MCF 10A (cell line): ENCODE results near the gene B4GALT2. TPM values are rescaled to one million over a fixed set of nuclear protein-coding genes. Genes with fewer than 3 reads are reported as not detected.

Source experiments
- BruUV-seq: library from RNA; stranded (reverse); fragments of 400-500 nt; replicated peaks from 2 replicates; lab custom pipeline; 2021; lab: Mats Ljungman, UMichigan
- CTCF ChIA-PET: fragments of 300-600 bp; sonication (Branson Sonifier 250); formaldehyde crosslinking; extraction: SDS; loops from one replicate; lab custom pipeline; 2021; ENCODE audit warnings: antibody characterized with exemption, inconsistent platforms; lab: Yijun Ruan, JAX
- POLR2A ChIA-PET: fragments of 300-600, 350-650 bp; sonication (Branson Sonifier 250); formaldehyde crosslinking; extraction: SDS; loops from one replicate; lab custom pipeline; 2020; ENCODE audit warnings: antibody characterized with exemption, inconsistent platforms; lab: Yijun Ruan, JAX
- DNase-seq: peaks from one replicate; pipeline ENCODE4 v3.0.0-alpha.2; 2018; ENCODE audit not compliant: unreplicated experiment
- H3K27ac Mint-ChIP-seq: one replicate; pipeline ENCODE4 v1.8.0; 2022; ENCODE audit warnings: mild to moderate bottlenecking, low read depth, mixed read lengths; ENCODE audit not compliant: unreplicated experiment
- H3K27me3 Mint-ChIP-seq: one replicate; pipeline ENCODE4 v1.8.0; 2022; ENCODE audit warnings: mixed read lengths; ENCODE audit not compliant: insufficient read depth, unreplicated experiment
- H3K36me3 Mint-ChIP-seq: one replicate; pipeline ENCODE4 v1.8.0; 2022; ENCODE audit warnings: mild to moderate bottlenecking, moderate library complexity, mixed read lengths; ENCODE audit not compliant: insufficient read depth, unreplicated experiment
- H3K4me1 Mint-ChIP-seq: one replicate; pipeline ENCODE4 v1.8.0; 2022; ENCODE audit warnings: mixed read lengths; ENCODE audit not compliant: insufficient read depth, unreplicated experiment
- H3K4me3 Mint-ChIP-seq: one replicate; pipeline ENCODE4 v1.8.0; 2022; ENCODE audit warnings: mild to moderate bottlenecking, moderate library complexity, mixed read lengths; ENCODE audit not compliant: unreplicated experiment
- H3K9me3 Mint-ChIP-seq: one replicate; pipeline ENCODE4 v1.8.0; 2022; ENCODE audit warnings: mixed read lengths; ENCODE audit not compliant: unreplicated experiment
- intact Hi-C: fragments of 100-400 bp; cut with micrococcal nuclease; formaldehyde crosslinking; loops from 2 replicates; pipeline ENCODE4 v1.14.1; 2022
- total RNA-seq: library from RNA; stranded (reverse); gene quantifications from 2 replicates; pipeline ENCODE4 v1.2.3, GENCODE V29; 2022
- TF ChIP-seq, protein P1 (sequence below): fragments of 200-600 bp; IDR thresholded peaks from one replicate; pipeline ENCODE4 v1.8.0; 2022; ENCODE audit warnings: antibody characterized with exemption, mild to moderate bottlenecking; ENCODE audit not compliant: unreplicated experiment

The B4GALT2 gene
- total RNA-seq, 1 experiment from 2014 or later, result 68.4 TPM

- TF ChIP-seq, protein P1, sequence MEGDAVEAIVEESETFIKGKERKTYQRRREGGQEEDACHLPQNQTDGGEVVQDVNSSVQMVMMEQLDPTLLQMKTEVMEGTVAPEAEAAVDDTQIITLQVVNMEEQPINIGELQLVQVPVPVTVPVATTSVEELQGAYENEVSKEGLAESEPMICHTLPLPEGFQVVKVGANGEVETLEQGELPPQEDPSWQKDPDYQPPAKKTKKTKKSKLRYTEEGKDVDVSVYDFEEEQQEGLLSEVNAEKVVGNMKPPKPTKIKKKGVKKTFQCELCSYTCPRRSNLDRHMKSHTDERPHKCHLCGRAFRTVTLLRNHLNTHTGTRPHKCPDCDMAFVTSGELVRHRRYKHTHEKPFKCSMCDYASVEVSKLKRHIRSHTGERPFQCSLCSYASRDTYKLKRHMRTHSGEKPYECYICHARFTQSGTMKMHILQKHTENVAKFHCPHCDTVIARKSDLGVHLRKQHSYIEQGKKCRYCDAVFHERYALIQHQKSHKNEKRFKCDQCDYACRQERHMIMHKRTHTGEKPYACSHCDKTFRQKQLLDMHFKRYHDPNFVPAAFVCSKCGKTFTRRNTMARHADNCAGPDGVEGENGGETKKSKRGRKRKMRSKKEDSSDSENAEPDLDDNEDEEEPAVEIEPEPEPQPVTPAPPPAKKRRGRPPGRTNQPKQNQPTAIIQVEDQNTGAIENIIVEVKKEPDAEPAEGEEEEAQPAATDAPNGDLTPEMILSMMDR, result no peak
- Mint-ChIP-seq H3K27ac (peak overlapping the region; percentile 92), H3K4me3 (peak overlapping the region; percentile 89), H3K27me3 (no peaks in the 10 kb centered on the region), H3K9me3 (no peaks in the 10 kb centered on the region), H3K4me1 (no peaks in the 10 kb centered on the region), H3K36me3 (peaks cover 23% of the 10 kb centered on the region)
- ChIA-PET POLR2A (interaction anchor here (0.7 to 5.0 kb wide), 5 partner anchors 11 to 553 kb away, joined by 3 to 30 read pairs (median 3); partner anchors contain the start of gene ATP6V0B), CTCF (interaction anchor here (1.3 to 2.6 kb wide), 6 partner anchors 15 to 227 kb away, joined by 3 to 13 read pairs (median 6); partner anchors contain the start of gene ATP6V0B)
- no peak for DNase-seq
- intact Hi-C loops, result no loop called here
- BruUV-seq, result TSS peak; percentile 25
These were observed 11.5 kb downstream of the B4GALT2 start for GRCh38 chr1:43990271-43991199.

DNA sequence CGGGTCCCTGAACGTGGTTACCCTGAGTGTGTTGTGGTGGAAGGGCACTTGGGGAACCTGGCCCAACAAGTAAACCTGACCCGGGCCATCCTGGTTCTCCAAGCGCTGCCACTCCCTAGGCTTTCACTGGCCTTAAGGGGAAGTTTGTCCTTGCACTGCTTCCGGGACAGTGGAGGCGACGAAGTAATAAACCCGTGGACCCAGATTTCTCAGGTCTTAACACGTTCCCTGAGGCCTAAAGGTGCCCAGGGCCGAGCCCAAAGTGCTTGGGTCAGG is 12.1 kb downstream of the B4GALT2 start:
- intact Hi-C loops, result no loop called here
- TF ChIP-seq, protein P1, result no peak
- CTCF ChIA-PET, result interaction anchor here (1.3 to 2.6 kb wide), 5 partner anchors 16 to 228 kb away, joined by 3 to 13 read pairs (median 5); partner anchors contain the start of gene ATP6V0B
- BruUV-seq, result no TSS peak
- POLR2A ChIA-PET, result interaction anchor here (0.7 to 5.0 kb wide), 3 partner anchors 16 to 553 kb away, joined by 3 to 30 read pairs (median 4); partner anchors contain the start of gene ATP6V0B
- H3K36me3 Mint-ChIP-seq, result peaks cover 17% of the 10 kb centered on the region
- no peak for DNase-seq
- H3K27me3 Mint-ChIP-seq, result no peaks in the 10 kb centered on the region
- H3K27ac Mint-ChIP-seq, result peak overlapping the region; percentile 92
- peak overlapping the region; percentile 89 for H3K4me3 Mint-ChIP-seq
- no peaks in the 10 kb centered on the region for H3K4me1 Mint-ChIP-seq
- no peaks in the 10 kb centered on the region for H3K9me3 Mint-ChIP-seq

- Mint-ChIP-seq H3K36me3 (peaks cover 17% of the 10 kb centered on the region), H3K4me3 (peak within 1 kb of the TSS; percentile 89), H3K9me3 (no peaks in the 10 kb centered on the region), H3K4me1 (no peaks in the 10 kb centered on the region), H3K27ac (peak within 1 kb of the TSS; percentile 92), H3K27me3 (no peaks in the 10 kb centered on the region)
- peak; percentile 86 for DNase-seq
- ChIA-PET CTCF (interaction anchor here (0.6 to 5.0 kb wide), 6 partner anchors 14 to 972 kb away, joined by 3 to 36 read pairs (median 4); no protein-coding TSS in a partner anchor), POLR2A (interaction anchor here (0.6 to 5.0 kb wide), 4 partner anchors 17 to 77 kb away, joined by 3 to 30 read pairs (median 4); partner anchors contain the start of gene ATP6V0B)
- TF ChIP-seq, protein P1, result no peak
- intact Hi-C loops, result no loop called here
- BruUV-seq, result no TSS peak
These were observed 12.6 kb downstream of the B4GALT2 start, which contains the start of gene CCDC24 for GRCh38 chr1:43991476-43992231. Gene CCDC24, plus strand, starts transcription at chr1:43991599. Its CDS starts 280 bp downstream, at chr1:43991879.
